Left renal cortex interstitium (tissue), 4 donors: Measurements from ENCODE around the gene CES1. TPM values are rescaled to one million over a fixed set of nuclear protein-coding genes. Genes with fewer than 3 reads are reported as not detected.
"Not testable (repeated sequence)": the region's sequence is repeated elsewhere in the genome, so short reads cannot be mapped to it uniquely, and the experiment has no call there.

Source experiments
- DNase-seq, 4 donors: peaks; one replicate each; pipeline ENCODE4 v3.0.0-alpha.2; 2013; ENCODE audit warnings: low read depth in 4 of 4, low spot score in 2 of 4, missing footprints in 1 of 4
- polyA plus RNA-seq, 4 donors: library from polyadenylated mRNA; unstranded; fragments of 120-200 nt; gene quantifications; one replicate each; pipeline ENCODE4 v1.2.1, GENCODE V29; 2013; ENCODE audit not compliant: insufficient read length in 4 of 4

Gene CES1
- 10 to 100 TPM in 1 of 4 donors, 1 to 10 TPM in 2, under 1 TPM in 1; 0.51 to 17.4 (median 2.8) TPM for polyA plus RNA-seq

DNA sequence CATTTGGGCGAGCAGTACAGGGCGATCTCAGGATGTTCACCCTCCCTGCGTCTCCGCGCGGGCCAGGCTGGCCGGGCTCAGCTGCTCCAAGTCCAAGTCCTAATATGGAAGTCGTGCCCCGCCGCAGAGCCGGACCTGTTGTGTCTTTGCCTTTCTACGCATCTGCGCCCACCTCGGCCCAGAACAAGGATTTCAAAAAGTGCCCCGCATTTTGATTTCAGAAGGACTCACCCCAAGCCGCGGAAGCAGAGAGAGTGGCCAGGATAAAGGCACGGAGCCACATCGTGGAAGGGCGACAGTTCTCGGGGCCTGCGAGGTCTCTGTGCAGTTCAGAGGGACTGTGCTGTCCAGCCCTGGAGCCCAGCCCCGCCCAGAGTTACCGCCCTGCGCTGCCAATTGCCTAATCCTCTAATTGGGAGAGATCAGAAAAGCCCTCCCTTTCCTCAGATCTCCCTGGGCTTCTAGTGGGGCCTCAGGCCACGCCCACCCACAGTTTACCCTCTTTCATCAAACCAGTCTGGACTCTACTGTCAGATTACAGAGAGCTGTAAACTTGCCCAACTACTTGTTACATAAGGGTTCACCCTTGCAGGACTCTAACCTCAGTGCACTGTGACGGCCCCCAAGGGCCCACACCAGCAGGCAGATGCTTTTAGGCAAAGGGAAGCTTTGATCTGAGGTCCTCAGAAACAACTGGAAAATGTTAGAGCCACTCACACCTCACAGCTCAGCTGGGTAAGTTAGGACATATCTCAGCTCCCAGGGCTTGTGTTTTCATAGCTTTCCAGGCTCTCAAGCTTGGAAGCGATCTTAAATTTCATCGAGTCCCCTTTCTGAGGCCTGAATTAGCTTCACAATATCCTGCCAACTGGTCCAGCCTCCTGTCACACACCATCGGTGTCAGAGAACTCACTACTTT is at the start of gene CES1:
CES1 (minus strand) TSS at position 324 of the 919 bp plus-strand sequence; CDS start at position 283, 41 bp downstream.
- peak in 2 of 4 donors; percentile 3 to 11 for DNase-seq

DNA sequence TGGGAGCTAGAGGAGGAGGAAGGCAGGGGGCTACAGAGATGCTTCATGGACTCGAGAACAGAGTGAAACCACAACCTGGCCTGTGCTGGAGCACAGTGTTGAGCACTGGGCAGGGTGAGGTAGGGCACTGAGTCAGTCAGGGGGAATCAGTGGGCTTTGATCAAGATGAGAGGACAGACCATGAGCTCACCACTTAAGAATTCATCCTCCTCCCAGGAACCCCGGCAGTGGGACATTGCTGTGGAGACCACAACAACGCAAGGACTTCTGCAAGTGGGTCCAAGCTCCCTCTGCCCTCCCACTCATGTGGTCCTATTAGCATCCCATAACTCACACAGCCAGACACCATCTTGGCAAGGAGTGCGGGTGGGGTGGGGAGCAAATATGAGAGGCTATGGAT is 44.0 kb upstream of the CES1 start:
- DNase-seq, result no peak

DNA sequence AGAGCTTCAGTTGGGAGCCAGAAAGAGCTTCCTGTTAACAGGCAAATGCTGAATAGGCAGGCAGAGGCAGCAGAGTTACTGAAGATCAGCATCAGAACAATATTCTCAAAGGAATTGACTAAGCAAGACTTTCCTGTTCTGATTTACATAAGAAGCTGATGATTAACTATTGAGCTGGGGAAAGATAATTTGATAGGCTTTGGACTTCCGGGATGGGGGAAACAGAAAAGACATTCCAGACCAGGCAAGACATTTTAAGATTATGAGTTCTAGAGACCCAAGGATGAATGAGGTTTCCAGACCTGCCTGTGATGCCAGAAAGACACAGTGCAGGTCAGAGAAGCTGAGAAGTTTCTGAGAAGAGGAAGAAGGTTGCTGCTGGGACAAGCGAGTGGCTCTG is 42.4 kb upstream of the CES1 start, which contains the start of gene CES5A:
CES5A (minus strand) TSS at position 101 of the 400 bp plus-strand sequence. CDS start 152 bp downstream, outside the sequence.
- DNase-seq, result no peak

DNA sequence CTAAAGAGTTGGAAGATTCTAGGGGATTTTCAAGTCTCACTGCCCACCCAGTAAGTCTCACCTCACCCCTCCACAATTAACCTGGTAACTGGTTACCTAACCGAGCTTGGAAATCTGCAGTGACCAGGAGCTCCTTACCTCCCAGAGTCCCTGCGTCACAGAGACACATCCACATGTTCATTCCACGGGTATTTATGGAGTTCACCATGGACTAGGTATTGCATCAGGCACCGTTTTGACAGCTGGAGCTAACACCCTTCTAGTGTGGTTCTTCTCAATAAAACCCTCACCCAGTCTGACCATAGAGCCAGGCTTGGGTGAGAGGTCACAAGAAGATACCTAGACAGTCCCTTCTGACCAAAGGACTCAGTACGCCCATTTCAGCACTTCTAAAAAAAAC is 40.2 kb upstream of the CES1 start:
- DNase-seq, result no peak

DNA sequence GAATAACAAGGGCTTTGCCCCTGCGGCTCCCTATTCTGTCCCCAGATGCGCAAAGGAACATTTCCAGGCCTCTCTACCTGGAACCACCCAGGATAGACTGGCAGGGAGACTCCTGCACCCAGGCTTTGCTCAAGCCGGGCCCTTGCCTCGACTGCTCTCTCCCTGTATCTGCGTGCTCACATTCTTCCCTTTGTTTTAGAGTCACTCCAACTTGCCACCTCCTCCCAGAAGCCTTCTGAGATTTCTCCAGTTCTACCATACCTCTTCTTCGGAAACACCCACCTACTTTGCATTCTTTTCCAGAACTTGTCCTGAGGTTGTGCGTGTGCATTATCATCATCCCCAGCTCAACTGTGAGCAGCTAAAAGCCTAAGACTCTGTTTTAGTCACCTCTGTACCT is 39.2 kb upstream of the CES1 start:
- no peak for DNase-seq

DNA sequence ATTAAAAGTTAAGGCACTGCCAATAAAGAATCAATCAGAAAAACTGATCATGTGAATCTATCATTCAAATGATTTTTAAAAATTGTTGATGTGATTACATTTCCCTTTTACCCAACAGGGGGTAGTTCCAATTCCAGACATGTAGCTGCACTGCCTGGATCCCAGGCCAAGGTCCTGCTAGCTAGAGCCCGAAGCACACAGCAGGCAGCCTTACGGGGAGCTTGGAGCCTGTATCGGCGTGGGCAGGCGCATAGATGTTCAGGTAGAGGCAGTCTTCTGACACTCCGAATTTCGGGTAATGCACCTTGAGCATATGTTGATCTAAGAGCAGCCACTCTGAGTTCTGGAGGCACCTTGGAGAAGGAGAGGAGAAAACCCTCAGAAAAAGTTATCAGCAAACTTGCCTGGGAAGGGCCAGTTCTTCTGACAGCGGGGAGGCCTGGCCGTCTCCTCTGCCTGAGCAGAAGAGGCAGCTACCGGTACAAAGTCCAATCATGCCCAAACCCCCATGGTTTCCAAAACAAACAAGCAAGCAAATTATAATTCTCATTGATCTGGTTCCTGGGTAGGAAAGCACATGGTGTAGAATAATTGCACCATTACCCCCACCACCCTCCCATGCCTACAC is 38.6 kb upstream of the CES1 start:
- no peak for DNase-seq

DNA sequence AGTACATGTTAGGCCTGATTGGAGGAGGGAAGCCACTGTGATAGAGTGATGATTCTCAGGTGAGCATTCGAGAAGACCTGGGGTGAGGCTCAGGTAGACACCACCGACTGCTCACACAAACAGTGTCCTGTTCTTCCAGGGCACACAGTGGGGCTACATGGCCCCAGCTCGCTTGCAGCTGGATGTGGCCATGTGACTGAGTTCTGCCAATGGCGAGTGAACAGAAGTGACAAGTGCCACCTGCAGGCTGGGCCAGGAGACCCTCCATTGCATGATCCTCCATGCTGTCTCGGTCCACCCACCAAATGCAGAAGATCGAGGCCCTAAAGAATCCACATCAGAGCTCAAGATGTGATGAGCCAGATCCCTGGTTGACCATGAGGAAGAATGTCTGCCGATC is 36.1 kb upstream of the CES1 start:
- no peak for DNase-seq

DNA sequence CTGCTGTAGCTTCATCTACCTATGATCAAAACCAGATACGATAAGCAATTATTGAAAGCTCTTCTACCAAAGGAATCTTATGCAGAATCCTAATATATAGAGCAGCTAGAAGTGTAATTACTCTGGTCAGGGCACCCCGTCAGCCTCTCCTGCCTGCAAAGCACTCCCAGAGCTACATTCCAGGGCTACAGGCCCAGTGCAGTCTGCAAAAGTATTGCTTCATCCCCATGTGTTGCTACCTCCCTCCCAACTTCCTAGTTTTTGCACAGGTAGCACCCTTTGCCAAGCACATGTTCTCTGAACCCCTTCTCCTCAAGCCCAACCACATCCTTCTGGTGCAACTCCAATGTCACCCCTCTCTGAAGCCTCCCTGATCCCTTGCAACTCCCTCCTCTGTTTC is 35.2 kb upstream of the CES1 start:
- no peak for DNase-seq

DNA sequence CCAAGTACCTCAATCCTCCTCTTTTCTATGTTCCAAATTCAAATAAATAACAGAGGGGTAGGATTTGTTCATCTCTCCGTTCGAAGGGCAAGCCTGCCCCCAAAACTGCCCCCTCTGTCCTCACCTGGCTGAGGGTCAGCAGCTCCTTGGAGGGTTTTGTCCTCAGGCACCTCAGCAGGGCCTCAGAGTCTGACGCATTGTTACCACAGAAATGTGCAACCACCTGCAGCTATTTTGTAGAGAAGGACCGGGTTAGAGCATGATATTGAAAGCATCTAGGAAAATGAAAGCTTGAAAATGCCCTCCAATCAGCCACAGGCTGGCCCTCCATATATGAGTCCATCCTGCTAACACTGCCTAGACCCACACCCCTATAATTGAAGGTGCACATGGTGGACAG is 28.4 kb upstream of the CES1 start:
- no peak for DNase-seq

DNA sequence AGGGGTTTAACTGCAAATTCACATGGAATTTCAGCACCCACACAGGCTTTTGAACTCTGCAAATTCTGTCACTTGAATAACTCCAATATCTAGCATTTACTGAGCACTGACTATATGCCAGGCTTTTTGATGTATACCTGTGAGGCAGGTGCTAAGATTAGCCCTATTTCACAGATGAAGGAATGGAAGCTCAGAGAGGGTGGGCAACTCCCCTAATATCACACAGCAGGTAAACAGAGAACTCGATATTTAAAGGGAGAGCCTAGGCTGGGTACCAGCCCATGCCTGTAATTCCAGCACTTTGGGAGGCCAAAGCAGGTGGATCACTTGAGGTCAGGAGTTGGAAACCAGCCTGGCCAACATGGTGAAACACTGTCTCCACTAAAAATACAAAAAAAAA is 24.8 kb upstream of the CES1 start:
- not testable (repeated sequence) for DNase-seq

DNA sequence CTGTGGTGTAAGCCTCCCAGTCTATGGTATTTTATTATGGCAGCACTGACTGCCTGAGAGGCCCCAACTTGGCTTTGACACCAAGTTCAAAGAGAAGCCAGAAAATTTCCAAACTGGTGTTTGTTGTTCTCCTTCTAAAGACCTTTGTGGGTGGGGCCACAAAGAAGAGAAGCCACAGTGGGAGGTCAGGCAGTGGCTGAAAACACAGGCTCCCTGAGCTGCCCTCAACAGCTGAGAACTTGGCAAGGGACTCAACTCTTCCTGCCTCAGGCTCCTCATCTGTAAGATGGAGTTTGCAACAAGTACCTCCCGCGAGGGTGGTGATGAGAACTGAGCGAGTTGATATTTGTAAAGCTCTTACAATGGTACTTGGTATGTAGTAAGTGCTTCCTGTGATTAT is 24.1 kb upstream of the CES1 start:
- DNase-seq, result no peak

DNA sequence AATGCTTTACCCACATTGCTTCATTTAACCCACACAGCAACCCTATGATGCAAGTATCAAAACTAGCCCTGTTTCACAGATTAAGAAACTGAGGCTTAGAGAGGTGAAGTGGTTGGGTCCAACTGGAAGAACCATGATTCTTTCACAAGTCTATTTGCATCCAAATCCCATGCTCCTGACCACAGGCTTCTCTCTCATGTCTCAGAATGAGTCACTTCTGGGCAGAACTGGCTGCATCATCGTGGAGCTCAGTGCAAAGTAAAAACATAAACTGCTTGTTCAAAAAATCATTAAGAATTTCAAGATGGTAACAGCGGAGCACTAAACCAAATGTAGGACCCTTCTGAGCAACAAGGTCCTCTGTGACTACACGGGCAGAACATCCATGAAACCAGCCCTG is 20.2 kb upstream of the CES1 start:
- no peak for DNase-seq

DNA sequence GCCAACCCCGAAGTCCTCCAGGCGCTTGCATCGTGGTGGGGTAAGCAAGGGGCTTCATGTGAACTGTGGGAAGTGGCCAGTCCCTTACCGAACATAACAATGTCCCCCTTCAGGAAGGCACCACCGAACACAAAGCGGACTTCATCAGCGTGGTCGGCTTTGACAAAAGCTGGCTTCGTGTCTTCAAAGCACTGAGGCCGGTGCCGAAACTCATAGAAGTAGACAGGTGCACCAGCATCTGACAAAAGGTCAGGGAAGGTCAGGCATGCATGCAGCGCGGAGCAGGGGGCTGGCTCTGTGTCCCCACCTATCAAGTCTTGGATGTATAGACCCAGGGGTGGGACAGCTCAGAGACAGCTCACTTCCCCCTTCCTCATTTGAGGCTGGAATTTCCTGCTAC is 16.6 kb upstream of the CES1 start:
- no peak for DNase-seq

DNA sequence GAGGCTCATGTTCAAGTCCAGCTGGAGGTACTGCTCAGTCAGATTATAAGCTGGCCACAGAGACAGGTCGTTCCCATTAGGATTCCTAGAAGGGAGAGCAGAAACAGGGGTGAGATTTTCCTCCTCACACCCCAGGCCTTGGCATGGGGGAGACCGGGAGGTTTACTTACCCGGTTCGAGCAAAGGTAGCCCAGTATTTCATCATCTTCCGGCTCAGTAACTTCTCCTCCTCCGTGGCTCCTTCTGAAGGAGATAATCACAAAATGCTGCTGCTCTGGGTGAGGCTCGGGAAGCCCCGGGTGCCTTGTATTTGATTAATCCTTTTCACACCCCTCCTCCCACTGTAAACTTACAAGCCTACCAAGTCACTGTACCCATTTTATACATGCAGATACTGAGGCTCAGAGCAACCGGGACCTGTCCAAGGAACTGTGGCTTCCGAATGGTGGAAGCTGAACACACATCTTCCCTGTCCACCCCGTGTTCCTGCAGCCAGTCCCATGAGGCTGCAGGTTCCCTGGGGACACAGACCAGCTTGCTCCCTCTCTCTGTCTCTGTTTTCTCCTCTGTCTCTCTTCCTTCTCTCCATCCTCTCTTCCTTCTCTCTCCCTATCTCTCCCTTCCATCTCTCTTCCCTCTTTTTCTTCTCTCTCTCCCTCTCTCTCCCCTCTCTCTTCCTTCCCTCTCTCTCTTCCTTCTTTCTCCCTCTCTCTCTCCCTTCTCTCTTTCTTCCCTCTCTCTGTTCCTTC is 13.9 kb upstream of the CES1 start:
- DNase-seq, result no peak

DNA sequence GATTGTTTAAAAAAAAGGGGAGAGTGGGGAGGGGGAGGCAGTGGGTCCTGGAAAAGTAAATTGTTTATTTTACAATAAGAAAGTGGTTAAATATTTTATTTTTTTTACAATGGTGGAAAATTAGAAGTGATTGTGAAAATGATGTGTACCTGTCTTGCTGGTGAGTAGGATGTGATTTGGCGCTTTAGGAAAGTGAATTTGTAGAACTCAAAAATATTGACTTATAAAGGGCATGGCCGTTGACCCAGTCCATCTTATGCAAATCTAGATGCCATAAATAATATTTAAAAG is 10.2 kb upstream of the CES1 start:
- no peak for DNase-seq

DNA sequence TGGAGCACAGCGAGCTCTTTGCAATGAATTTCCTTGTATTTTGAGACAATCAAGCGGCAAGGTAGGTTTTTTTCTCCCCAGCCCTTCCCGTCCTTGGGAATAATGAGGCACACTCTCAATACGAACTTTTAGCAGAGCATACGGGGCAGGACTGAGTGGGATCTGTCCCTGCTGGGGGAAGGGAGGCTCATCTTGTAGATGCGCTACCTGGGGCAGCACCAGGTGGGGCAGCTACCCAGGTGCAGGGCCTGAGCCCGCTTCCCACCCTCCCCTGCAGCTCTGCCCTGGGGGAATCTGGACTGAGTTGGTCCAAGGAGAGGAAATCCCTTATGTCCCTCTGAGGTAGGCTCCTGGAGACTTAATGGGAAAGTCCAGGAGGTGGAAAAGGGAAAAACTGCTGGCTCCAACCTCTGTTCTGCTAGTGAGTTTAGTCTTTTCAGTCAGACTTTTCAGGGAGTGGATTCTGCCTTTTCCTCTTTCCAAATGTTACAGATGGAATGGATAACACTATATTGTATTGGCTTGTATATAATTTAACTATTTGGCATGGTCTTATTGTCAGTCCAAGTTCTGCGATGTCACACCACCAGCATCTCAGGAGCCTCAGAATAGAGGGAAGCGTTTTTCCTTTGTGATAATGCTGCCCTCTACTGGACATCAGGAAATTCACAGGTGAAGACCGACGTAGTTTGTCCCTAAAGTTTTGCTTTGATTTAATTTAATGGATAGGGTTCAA is 9.6 kb upstream of the CES1 start:
- DNase-seq, result peak in 1 of 4 donors; percentile 37

DNA sequence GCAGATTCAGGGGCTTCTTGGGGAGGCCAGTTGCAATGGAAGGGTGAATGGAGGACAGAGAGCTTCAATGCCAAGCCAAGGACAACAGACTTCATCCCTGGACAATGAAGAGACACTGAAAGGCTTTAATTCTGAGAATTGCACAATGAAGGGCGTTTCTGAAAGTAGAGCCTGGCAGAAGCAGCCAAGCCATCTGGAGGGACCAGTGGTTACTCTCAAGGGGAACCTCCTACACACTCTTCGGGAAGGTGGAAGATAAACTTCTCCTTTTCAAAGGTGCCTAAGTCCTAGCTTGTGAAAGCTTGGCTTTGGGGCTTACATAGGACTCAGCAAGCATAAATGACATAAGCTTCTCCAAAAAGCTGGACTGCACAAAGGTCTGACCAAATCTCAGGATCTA is 6.2 kb upstream of the CES1 start:
- no peak for DNase-seq

DNA sequence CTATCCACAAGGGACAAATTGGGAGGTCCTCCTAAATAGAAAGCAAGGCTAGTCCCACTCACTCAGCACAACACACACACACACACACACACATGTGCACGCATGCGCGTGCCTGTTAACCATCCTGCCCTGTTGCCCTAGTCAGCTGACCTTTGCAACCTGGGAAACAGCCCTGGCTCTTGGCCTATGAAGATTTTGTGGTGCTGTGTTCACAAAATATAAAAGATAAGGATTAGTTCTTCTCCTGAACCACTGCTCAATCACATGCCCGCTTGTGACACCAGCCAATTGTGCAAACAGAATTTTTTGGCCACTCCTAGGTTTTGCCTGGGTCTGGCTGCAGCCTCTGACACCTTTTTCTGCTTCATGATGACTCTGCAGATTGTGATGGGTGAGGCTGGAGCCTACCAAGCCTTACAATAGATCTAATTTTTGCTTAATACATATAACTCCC is 3.3 kb upstream of the CES1 start:
- no peak for DNase-seq

DNA sequence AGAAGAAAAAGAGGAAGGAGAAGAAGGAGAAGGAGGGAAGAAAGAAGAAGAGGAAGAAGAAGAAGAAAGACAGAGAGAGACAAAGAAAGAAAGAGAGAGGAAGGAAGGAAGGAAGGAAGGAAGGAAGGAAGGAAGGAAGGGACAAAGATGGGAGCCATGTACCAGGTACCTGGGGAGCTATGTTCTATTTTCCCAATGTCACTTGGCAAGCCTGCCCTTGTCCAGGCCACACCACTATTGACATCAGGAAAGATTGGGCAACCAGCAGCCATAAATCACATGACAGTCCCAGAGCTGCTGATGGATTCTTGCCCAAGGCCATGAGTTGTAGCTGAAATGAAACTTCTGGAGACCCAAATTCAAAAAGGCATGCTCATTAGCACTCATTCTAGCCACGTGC is 2.7 kb upstream of the CES1 start:
- DNase-seq, result no peak

DNA sequence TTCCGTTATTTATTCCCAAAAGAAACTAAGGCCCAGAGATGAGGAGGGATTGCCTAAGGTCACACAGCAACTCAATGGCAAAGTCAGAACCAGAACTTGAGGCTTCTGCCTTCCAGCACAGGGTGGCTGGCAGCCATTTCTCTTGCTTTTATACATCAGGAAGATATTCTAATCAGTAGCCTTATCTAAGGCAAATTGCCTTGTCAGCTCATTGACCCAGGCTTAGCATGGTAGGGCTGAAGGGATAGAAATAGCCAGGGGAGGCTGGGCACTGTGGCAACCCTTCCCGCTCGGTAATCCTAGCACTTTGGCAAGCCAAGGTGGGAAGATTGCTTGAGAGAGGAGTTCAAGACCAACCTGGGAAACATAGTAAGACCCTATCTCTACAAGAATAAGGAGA is 2.3 kb upstream of the CES1 start:
- not testable (repeated sequence) for DNase-seq

DNA sequence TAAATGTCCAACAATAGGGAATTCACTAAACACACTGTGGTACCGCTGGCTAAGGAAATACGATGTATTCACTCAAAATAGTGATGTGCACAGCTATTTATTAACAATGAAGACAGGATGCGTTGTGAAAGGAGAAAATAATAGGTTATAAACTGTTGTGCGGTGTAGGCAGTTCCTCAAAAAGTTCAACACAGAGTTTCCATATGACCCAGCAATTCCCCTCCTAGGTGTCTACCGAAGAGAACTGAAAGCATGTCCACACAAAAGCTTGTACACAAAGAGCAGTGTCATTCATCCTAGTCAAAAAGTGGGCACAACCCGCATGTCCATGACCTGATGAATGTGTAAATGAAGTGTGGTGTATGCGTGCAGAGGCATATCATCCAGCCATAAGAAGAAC is 1.2 kb upstream of the CES1 start:
- no peak for DNase-seq
